Liver (tissue), 9 donors: ENCODE data around the gene SPRYD3. TPM values are rescaled to one million over a fixed set of nuclear protein-coding genes. Genes with fewer than 3 reads are reported as not detected.

Source experiments
- DNase-seq: peaks from one replicate; pipeline ENCODE4 v3.0.0-alpha.2; 2017; ENCODE audit warnings: low spot score
- H3K27ac ChIP-seq, 2 donors: one replicate each; pipeline ENCODE4 v1.7.0; 2013; ENCODE audit warnings: inconsistent platforms in 2 of 2, low read length in 2 of 2, control low read depth in 1 of 2, low read depth in 1 of 2, mild to moderate bottlenecking in 1 of 2
- H3K27me3 ChIP-seq, 4 donors: one replicate each; pipeline versions ENCODE4 v1.6.1 to v1.7.0; 2013; ENCODE audit warnings: low read length in 3 of 4, inconsistent platforms in 1 of 4, mild to moderate bottlenecking in 1 of 4, moderate library complexity in 1 of 4; ENCODE audit not compliant: control insufficient read depth in 4 of 4, insufficient read depth in 4 of 4
- H3K36me3 ChIP-seq, 4 donors: one replicate each; pipeline versions ENCODE4 v1.6.1 to v1.7.0; 2013; ENCODE audit warnings: low read length in 3 of 4, mild to moderate bottlenecking in 3 of 4, low read depth in 1 of 4, moderate library complexity in 1 of 4; ENCODE audit not compliant: control insufficient read depth in 4 of 4, insufficient read depth in 3 of 4
- H3K4me1 ChIP-seq, 4 donors: one replicate each; pipeline versions ENCODE4 v1.6.1 to v1.7.0; 2013; ENCODE audit warnings: low read length in 3 of 4, mild to moderate bottlenecking in 3 of 4, moderate library complexity in 1 of 4; ENCODE audit not compliant: control insufficient read depth in 4 of 4, insufficient read depth in 4 of 4
- H3K4me3 ChIP-seq, 3 donors: one replicate each; pipeline versions ENCODE4 v1.6.1 to v1.7.0; 2013; ENCODE audit warnings: low read length in 3 of 3, control low read depth in 1 of 3, low read depth in 1 of 3, mild to moderate bottlenecking in 1 of 3
- H3K9ac ChIP-seq, 2 donors: one replicate each; pipeline ENCODE4 v1.7.0; 2013; ENCODE audit warnings: low read length in 2 of 2, mild to moderate bottlenecking in 2 of 2, moderate library complexity in 2 of 2, control low read depth in 1 of 2, low read depth in 1 of 2
- H3K9me3 ChIP-seq, 4 donors: one replicate each; pipeline versions ENCODE4 v1.6.1 to v1.7.0; 2013; ENCODE audit warnings: low read length in 3 of 4; ENCODE audit not compliant: control insufficient read depth in 4 of 4
- CTCF ChIP-seq: fragments of 150-350 bp; IDR thresholded peaks from 2 replicates; pipeline ENCODE4 v1.5.1; 2017; ENCODE audit warnings: improper control_type of control experiment, low read depth, low read length; ENCODE audit not compliant: missing input control
- EGR1 ChIP-seq, 2 donors: IDR thresholded peaks; 2 replicates each; pipeline ENCODE4 v1.6.1; 2016 to 2018; ENCODE audit warnings: antibody characterized with exemption in 2 of 2, low read depth in 2 of 2
- FOXA1 ChIP-seq: IDR thresholded peaks from 2 replicates; pipeline ENCODE4 v1.6.1; 2016; ENCODE audit warnings: antibody characterized with exemption
- FOXA2 ChIP-seq: IDR thresholded peaks from 2 replicates; pipeline ENCODE4 v1.6.1; 2016; ENCODE audit warnings: antibody characterized with exemption
- GABPA ChIP-seq, 2 donors: IDR thresholded peaks in 1 of 2; conservative IDR thresholded peaks in 1 of 2; 2 replicates each; pipeline ENCODE4 v1.6.1; 2016; ENCODE audit warnings: antibody characterized with exemption in 2 of 2, mild to moderate bottlenecking in 1 of 2, moderate library complexity in 1 of 2
- HNF4A ChIP-seq, 2 donors: conservative IDR thresholded peaks; 2 replicates each; pipeline ENCODE4 v1.6.1; 2016; ENCODE audit warnings: antibody characterized with exemption in 2 of 2, mild to moderate bottlenecking in 2 of 2
- HNF4G ChIP-seq: IDR thresholded peaks from 2 replicates; pipeline ENCODE4 v1.6.1; 2016; ENCODE audit warnings: antibody characterized with exemption
- JUND ChIP-seq, 2 donors: IDR thresholded peaks; 2 replicates each; pipeline ENCODE4 v1.6.1; 2016; ENCODE audit warnings: antibody characterized with exemption in 2 of 2
- NR2F2 ChIP-seq: IDR thresholded peaks from 2 replicates; pipeline ENCODE4 v1.6.1; 2016; ENCODE audit warnings: antibody characterized with exemption
- RAD21 ChIP-seq, 2 donors: IDR thresholded peaks; 2 replicates each; pipeline ENCODE4 v1.6.1; 2016; ENCODE audit warnings: antibody characterized with exemption in 2 of 2, mild to moderate bottlenecking in 2 of 2
- REST ChIP-seq: IDR thresholded peaks from 2 replicates; pipeline ENCODE4 v1.6.1; 2016; ENCODE audit warnings: antibody characterized with exemption, mild to moderate bottlenecking
- RXRA ChIP-seq, 2 donors: IDR thresholded peaks; 2 replicates each; pipeline ENCODE4 v1.6.1; 2017 to 2018; ENCODE audit warnings: antibody characterized with exemption in 2 of 2, mild to moderate bottlenecking in 1 of 2
- SP1 ChIP-seq: IDR thresholded peaks from 2 replicates; pipeline ENCODE4 v1.6.1; 2018; ENCODE audit warnings: antibody characterized with exemption, mild to moderate bottlenecking
- TAF1 ChIP-seq: conservative IDR thresholded peaks from 2 replicates; pipeline ENCODE4 v1.6.1; 2016; ENCODE audit warnings: antibody characterized with exemption, mild to moderate bottlenecking
- YY1 ChIP-seq: IDR thresholded peaks from 2 replicates; pipeline ENCODE4 v1.6.1; 2016; ENCODE audit warnings: antibody characterized with exemption, mild to moderate bottlenecking
- WGBS: extraction: QIAGEN DNeasy Blood & Tissue Kit; methylation state at CpG from one replicate; pipeline ENCODE4 v1.1.7; 2013; 5-methylcytosine and 5-hydroxymethylcytosine counted together
- polyA plus RNA-seq, 2 donors: library from polyadenylated mRNA; stranded (reverse) in 1 of 2; unstranded in 1 of 2; fragments of 200-250 nt in 1 of 2; fragments of >200 nt in 1 of 2; fragmentation: Nextera tagmentation in 1 of 2; extraction: Ambion mirVana in 1 of 2; gene quantifications; one replicate each; pipeline versions ENCODE4 v1.2.1 to v1.2.3, GENCODE V29; 2013 to 2015
- total RNA-seq, 2 donors: library from RNA; depleted of rRNA; stranded (reverse); fragments of >200 nt; gene quantifications; one replicate each; pipeline ENCODE4 v1.2.3, GENCODE V29; 2014
- TF ChIP-seq, protein P1 (sequence below): IDR thresholded peaks from 2 replicates; pipeline ENCODE4 v1.6.1; 2016; ENCODE audit warnings: antibody characterized with exemption
- TF ChIP-seq, protein P2 (sequence below): IDR thresholded peaks from 2 replicates; pipeline ENCODE4 v1.6.1; 2016; ENCODE audit warnings: antibody characterized with exemption
- TF ChIP-seq, protein P3 (sequence below): IDR thresholded peaks from 2 replicates; pipeline ENCODE4 v1.6.1; 2016; ENCODE audit warnings: antibody characterized with exemption
- donor health status: healthy.
- donor health status: healthy.
- donor health status: healthy.
- donor health status: healthy.
- donor health status: healthy.

Gene SPRYD3
- total and polyA plus RNA-seq, 4 donors = 6.0 to 20.3 (median 13.3) TPM

DNA sequence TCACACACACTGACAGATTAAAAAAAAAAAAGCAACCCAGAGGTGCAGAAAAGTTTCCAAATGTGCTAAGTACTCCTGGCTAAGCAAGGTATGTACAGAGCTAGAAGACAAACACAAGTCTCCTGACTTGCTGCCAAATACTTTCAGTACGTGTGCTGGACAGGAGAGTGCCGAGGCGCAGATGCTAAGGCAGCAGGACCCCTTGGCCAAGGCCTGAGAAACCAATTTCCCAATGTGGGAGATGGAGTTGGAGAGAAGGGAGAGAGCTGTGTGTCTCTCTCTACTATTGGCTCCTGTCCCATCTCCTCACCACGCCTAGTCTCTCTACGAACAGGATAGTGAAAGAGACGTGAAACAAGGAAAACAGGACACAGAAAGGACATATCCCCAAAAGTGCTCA lies 5.3 kb downstream of the SPRYD3 start (continued):
- TF ChIP-seq RXRA (IDR thresholded peaks at IDR 0.05) (no peak), CTCF (no peak)
- TF ChIP-seq, protein P1, sequence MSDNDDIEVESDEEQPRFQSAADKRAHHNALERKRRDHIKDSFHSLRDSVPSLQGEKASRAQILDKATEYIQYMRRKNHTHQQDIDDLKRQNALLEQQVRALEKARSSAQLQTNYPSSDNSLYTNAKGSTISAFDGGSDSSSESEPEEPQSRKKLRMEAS = no peak

- WGBS = 80% methylated on average over 11 of the region's 11 CpGs
- H3K9ac ChIP-seq = no peak overlapping the region
Observed at GRCh38 chr12:53071591-53072551, 7.3 kb downstream of the SPRYD3 start.

More at GRCh38 chr12:53071591-53072551, 7.3 kb downstream of the SPRYD3 start:
- Histone ChIP-seq H3K36me3 (peaks cover 4 to 19% (median 7%) of the 10 kb centered on the region in 4 donors), H3K27ac (peak overlapping the region; percentile 20 to 39), H3K9me3 (no peaks in the 10 kb centered on the region), H3K27me3 (no peaks in the 10 kb centered on the region), H3K4me1 (peaks cover 0 to 28% (median 5%) of the 10 kb centered on the region in 4 donors), H3K4me3 (no peak overlapping the region)
- TF ChIP-seq RAD21 (IDR thresholded peaks at IDR 0.05) = peak in 1 of 2 donors; percentile 15
- peak; percentile 28 for TF ChIP-seq SP1
- TF ChIP-seq GABPA (IDR thresholded peaks at IDR 0.05 in 1 of 2, conservative IDR thresholded peaks at IDR 0.05 in 1 of 2) = no peak
- TF ChIP-seq, protein P1 = no peak
- TF ChIP-seq, protein P2, sequence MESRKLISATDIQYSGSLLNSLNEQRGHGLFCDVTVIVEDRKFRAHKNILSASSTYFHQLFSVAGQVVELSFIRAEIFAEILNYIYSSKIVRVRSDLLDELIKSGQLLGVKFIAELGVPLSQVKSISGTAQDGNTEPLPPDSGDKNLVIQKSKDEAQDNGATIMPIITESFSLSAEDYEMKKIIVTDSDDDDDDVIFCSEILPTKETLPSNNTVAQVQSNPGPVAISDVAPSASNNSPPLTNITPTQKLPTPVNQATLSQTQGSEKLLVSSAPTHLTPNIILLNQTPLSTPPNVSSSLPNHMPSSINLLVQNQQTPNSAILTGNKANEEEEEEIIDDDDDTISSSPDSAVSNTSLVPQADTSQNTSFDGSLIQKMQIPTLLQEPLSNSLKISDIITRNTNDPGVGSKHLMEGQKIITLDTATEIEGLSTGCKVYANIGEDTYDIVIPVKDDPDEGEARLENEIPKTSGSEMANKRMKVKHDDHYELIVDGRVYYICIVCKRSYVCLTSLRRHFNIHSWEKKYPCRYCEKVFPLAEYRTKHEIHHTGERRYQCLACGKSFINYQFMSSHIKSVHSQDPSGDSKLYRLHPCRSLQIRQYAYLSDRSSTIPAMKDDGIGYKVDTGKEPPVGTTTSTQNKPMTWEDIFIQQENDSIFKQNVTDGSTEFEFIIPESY = no peak
- TF ChIP-seq, protein P3, sequence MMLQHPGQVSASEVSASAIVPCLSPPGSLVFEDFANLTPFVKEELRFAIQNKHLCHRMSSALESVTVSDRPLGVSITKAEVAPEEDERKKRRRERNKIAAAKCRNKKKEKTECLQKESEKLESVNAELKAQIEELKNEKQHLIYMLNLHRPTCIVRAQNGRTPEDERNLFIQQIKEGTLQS = no peak
- no peak for TF ChIP-seq REST
- no peak for TF ChIP-seq YY1
- no peak for TF ChIP-seq JUND (IDR thresholded peaks at IDR 0.05)
- no peak for TF ChIP-seq TAF1
- TF ChIP-seq HNF4A (conservative IDR thresholded peaks at IDR 0.05) = no peak
- peak; percentile 56 to 73 for TF ChIP-seq RXRA (IDR thresholded peaks at IDR 0.05)
- no peak for TF ChIP-seq FOXA2
- TF ChIP-seq EGR1 (IDR thresholded peaks at IDR 0.05; ENCODE audit: low read depth in 2 of 2) = no peak
- peak; percentile 100 for TF ChIP-seq NR2F2
- TF ChIP-seq CTCF = no peak
- no peak for TF ChIP-seq FOXA1
- TF ChIP-seq HNF4G = no peak
- no peak for DNase-seq
